Gastroesophageal sphincter (tissue), 4 donors: ENCODE measurements around the gene KCNIP4. TPM values are rescaled to one million over a fixed set of nuclear protein-coding genes. Genes with fewer than 3 reads are reported as not detected.

ENCODE experiments used
- ATAC-seq: fragments of 150-250 bp; one replicate; pipeline ENCODE4 v1.9.1; 2016; ENCODE audit warnings: mild to moderate bottlenecking, moderate library complexity
- H3K27ac ChIP-seq, 4 donors: fragments of 200-600 bp; sonication (generic) in 3 of 4; 1 replicate in 3 of 4; 2 replicates in 1 of 4; pipeline ENCODE4 v1.5.1; 2016 to 2019
- H3K27me3 ChIP-seq: fragments of 200-600 bp; sonication (generic); one replicate; pipeline ENCODE4 v1.5.1; 2019
- H3K36me3 ChIP-seq, 2 donors: fragments of 200-600 bp; sonication (generic); one replicate each; pipeline ENCODE4 v1.5.1; 2019; ENCODE audit warnings: control low read depth in 1 of 2
- H3K4me1 ChIP-seq, 3 donors: fragments of 200-600 bp; sonication (generic); 1 replicate in 2 of 3; 2 replicates in 1 of 3; pipeline ENCODE4 v1.5.1; 2016 to 2019; ENCODE audit warnings: control low read depth in 2 of 3
- H3K4me3 ChIP-seq, 2 donors: fragments of 200-600 bp; sonication (generic); one replicate each; pipeline ENCODE4 v1.5.1; 2019; ENCODE audit warnings: mild to moderate bottlenecking in 1 of 2, moderate library complexity in 1 of 2
- H3K9me3 ChIP-seq, 3 donors: fragments of 200-600 bp; sonication (generic); one replicate each; pipeline ENCODE4 v1.5.1; 2017 to 2019; ENCODE audit warnings: control low read depth in 2 of 3
- EP300 ChIP-seq: sonication (generic); formaldehyde crosslinking; IDR thresholded peaks from one replicate; pipeline ENCODE4 v1.6.1; 2017; ENCODE audit warnings: antibody characterized with exemption, mild to moderate bottlenecking
- POLR2A ChIP-seq, 2 donors: fragments of 450-650 bp; IDR thresholded peaks; one replicate each; pipeline ENCODE4 v1.6.1; 2017; ENCODE audit warnings: antibody characterized with exemption in 2 of 2, mild to moderate bottlenecking in 2 of 2, moderate library complexity in 1 of 2
- POLR2AphosphoS5 ChIP-seq: sonication (generic); formaldehyde crosslinking; IDR thresholded peaks from one replicate; pipeline ENCODE4 v1.6.1; 2017; ENCODE audit warnings: antibody characterized with exemption
- WGBS, 2 donors: methylation state at CpG; one replicate each; pipeline ENCODE4 v1.1.5; 2018; ENCODE audit warnings: low coverage in 1 of 2; 5-methylcytosine and 5-hydroxymethylcytosine counted together
- total RNA-seq, 4 donors: library from RNA; depleted of rRNA; stranded (reverse); fragments of >200 nt; gene quantifications; one replicate each; pipeline ENCODE4 v1.1.0, GENCODE V29; 2016
- TF ChIP-seq, protein P1 (sequence below), 4 experiments: fragments of 200-600 bp in 2 of 4; fragments of 450-650 bp in 2 of 4; sonication (generic) in 1 of 4; IDR thresholded peaks; one replicate each; pipeline ENCODE4 v1.5.1; 2017 to 2019; ENCODE audit warnings: antibody characterized with exemption in 4 of 4, mild to moderate bottlenecking in 2 of 4, moderate library complexity in 2 of 4

KCNIP4 gene
- total RNA-seq, 4 donors from 2014 or later = 0.23 to 0.59 (median 0.54) TPM; not detected in 1

GRCh38 chr4:21411086-21411485, 537.5 kb downstream of the KCNIP4 start:
- no peak overlapping the region for H3K4me3 ChIP-seq
- no peaks in the 10 kb centered on the region for H3K4me1 ChIP-seq
- 29 to 50% methylated on average over 1 of the region's 1 CpG for WGBS, 2 donors
- H3K36me3 ChIP-seq = no peaks in the 10 kb centered on the region
- no peaks in the 10 kb centered on the region for H3K9me3 ChIP-seq
- no peak for TF ChIP-seq POLR2AphosphoS5
- TF ChIP-seq POLR2A (IDR thresholded peaks at IDR 0.05) = no peak
- no peak for ATAC-seq
- H3K27ac ChIP-seq = no peak overlapping the region
- H3K27me3 ChIP-seq = no peaks in the 10 kb centered on the region

DNA sequence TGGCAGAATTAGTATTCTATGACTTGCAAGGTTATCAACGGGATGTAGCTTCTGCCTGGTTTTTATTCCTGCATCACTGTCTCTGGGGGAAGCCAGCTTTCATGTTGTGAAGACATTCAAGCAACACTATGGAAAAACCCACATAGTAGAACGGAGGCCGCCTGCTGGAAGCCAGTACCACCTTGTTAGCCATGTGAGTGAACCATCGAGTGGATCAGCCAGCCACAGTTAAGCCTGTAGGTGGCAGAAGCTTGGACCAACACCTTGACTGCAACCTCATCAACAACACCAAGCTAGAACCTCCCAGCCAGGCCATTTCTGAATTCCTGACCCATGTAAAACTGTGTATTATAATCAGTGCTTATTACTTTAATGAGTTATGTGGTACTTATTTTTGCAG, 538.2 kb downstream of the KCNIP4 start:
- Histone ChIP-seq H3K27me3 (no peaks in the 10 kb centered on the region), H3K36me3 (no peaks in the 10 kb centered on the region), H3K4me1 (no peaks in the 10 kb centered on the region), H3K9me3 (no peaks in the 10 kb centered on the region), H3K27ac (no peak overlapping the region), H3K4me3 (no peak overlapping the region)
- ATAC-seq = no peak
- 79% methylated on average over 3 of the region's 4 CpGs; no CpG with 5 or more reads in 1 of the 2 donors for WGBS, 2 donors
- TF ChIP-seq POLR2A (IDR thresholded peaks at IDR 0.05) (no peak), POLR2AphosphoS5 (no peak), EP300 (no peak)
- TF ChIP-seq, protein P1, sequence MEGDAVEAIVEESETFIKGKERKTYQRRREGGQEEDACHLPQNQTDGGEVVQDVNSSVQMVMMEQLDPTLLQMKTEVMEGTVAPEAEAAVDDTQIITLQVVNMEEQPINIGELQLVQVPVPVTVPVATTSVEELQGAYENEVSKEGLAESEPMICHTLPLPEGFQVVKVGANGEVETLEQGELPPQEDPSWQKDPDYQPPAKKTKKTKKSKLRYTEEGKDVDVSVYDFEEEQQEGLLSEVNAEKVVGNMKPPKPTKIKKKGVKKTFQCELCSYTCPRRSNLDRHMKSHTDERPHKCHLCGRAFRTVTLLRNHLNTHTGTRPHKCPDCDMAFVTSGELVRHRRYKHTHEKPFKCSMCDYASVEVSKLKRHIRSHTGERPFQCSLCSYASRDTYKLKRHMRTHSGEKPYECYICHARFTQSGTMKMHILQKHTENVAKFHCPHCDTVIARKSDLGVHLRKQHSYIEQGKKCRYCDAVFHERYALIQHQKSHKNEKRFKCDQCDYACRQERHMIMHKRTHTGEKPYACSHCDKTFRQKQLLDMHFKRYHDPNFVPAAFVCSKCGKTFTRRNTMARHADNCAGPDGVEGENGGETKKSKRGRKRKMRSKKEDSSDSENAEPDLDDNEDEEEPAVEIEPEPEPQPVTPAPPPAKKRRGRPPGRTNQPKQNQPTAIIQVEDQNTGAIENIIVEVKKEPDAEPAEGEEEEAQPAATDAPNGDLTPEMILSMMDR (IDR thresholded peaks at IDR 0.05) = no peak

DNA sequence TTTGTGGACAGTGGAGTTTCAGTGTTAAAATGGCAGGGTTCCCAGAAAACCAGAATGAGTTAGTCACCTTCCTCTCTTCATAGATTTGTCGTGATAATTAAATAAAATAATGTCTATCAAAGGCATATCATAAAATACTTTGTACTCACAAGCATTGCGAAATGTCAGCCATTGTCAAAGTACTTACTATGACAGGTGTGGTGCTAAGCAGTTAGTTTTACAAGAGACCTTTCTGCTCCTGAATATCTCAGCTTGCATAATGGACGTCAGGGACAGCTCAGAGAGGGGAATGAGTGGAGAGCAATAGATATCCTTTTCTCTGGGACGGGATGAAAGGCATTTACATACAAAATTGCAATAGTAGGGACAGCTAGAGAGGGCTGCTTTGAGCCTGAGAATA, 560.9 kb downstream of the KCNIP4 start:
- Histone ChIP-seq H3K9me3 (peaks cover 0 to 6% (median 0%) of the 10 kb centered on the region in 3 donors), H3K36me3 (no peaks in the 10 kb centered on the region), H3K27ac (no peak overlapping the region), H3K4me1 (no peaks in the 10 kb centered on the region), H3K4me3 (no peak overlapping the region), H3K27me3 (no peaks in the 10 kb centered on the region)
- no peak for TF ChIP-seq EP300
- TF ChIP-seq, protein P1 (IDR thresholded peaks at IDR 0.05) = no peak
- TF ChIP-seq POLR2A (IDR thresholded peaks at IDR 0.05) = no peak
- no peak for TF ChIP-seq POLR2AphosphoS5
- 48 to 50% methylated on average over 4 of the region's 4 CpGs for WGBS, 2 donors
- ATAC-seq = no peak

- WGBS, 2 donors = 63 to 87% methylated on average over 2 to 3 of the region's 3 CpGs
- H3K36me3 ChIP-seq = no peaks in the 10 kb centered on the region
- no peaks in the 10 kb centered on the region for H3K4me1 ChIP-seq
- no peak overlapping the region for H3K27ac ChIP-seq
- peaks cover 0 to 6% (median 0%) of the 10 kb centered on the region in 3 donors for H3K9me3 ChIP-seq
- no peak for ATAC-seq
- H3K27me3 ChIP-seq = no peaks in the 10 kb centered on the region
- TF ChIP-seq EP300 (no peak), POLR2A (IDR thresholded peaks at IDR 0.05) (no peak), POLR2AphosphoS5 (no peak)
- TF ChIP-seq, protein P1 (IDR thresholded peaks at IDR 0.05) = no peak
- no peak overlapping the region for H3K4me3 ChIP-seq
These were observed 562.3 kb downstream of the KCNIP4 start for GRCh38 chr4:21386166-21386780.

DNA sequence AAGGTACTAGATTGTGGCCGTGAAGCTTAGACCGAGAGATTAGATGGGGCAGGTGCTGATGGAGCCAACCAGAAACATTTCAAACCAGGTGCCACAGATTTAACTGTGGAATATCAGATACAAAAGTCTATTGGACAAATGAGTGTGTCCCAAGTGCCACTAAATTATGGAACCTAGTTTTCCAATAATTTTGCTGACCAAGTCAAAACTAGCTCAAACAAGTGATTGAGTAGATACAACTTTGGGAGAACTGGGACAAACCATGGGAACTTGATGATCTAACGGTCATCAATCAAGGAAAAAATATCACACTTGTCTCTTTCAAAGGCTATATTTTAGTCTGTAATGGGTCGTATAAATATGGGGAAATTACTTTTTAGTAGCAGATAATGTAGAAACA, 562.9 kb downstream of the KCNIP4 start:
- H3K27ac ChIP-seq = no peak overlapping the region
- WGBS, 2 donors = 64 to 96% methylated on average over 3 to 4 of the region's 4 CpGs
- peaks cover 0 to 4% (median 0%) of the 10 kb centered on the region in 3 donors for H3K9me3 ChIP-seq
- no peak for TF ChIP-seq POLR2A (IDR thresholded peaks at IDR 0.05)
- TF ChIP-seq, protein P1 (IDR thresholded peaks at IDR 0.05) = no peak
- no peak for TF ChIP-seq EP300
- no peak for TF ChIP-seq POLR2AphosphoS5
- H3K4me3 ChIP-seq = no peak overlapping the region
- no peaks in the 10 kb centered on the region for H3K4me1 ChIP-seq
- no peaks in the 10 kb centered on the region for H3K27me3 ChIP-seq
- no peak for ATAC-seq
- H3K36me3 ChIP-seq = no peaks in the 10 kb centered on the region
